Suppressor macrophage treated with lipopolysaccharide for 4 hours (primary cell): ENCODE data around the gene PCNX3.
A peak's percentile ranks its signal among the peaks of the same experiment; 100 is the strongest.

Experiments
- DNase-seq: peaks from one replicate; pipeline ENCODE4 v3.0.0-alpha.2; 2020

Gene PCNX3

GRCh38 chr11:65615229-65615949 is at the start of gene PCNX3:
TSS of gene PCNX3 (plus strand) at chr11:65615776. CDS start at chr11:65616312, 536 bp downstream.
- peak; percentile 100 for DNase-seq

- DNase-seq: no peak
Measured at GRCh38 chr11:65569164-65569972, 46.2 kb upstream of the PCNX3 start.

- peak; percentile 99 for DNase-seq
Measured at GRCh38 chr11:65569973-65570918, 45.3 kb upstream of the PCNX3 start, which contains the start of gene ZNRD2. TSS of gene ZNRD2 (plus strand) at chr11:65570477. CDS start at chr11:65570492, 15 bp downstream.

GRCh38 chr11:65571420-65571819 is 44.2 kb upstream of the PCNX3 start:
- no peak for DNase-seq

GRCh38 chr11:65571940-65572339 is 43.6 kb upstream of the PCNX3 start:
- no peak for DNase-seq

- DNase-seq: peak; percentile 91
Measured at GRCh38 chr11:65572356-65573051, 43.1 kb upstream of the PCNX3 start, which contains the start of gene FAM89B. TSS of gene FAM89B (plus strand) at chr11:65572538. CDS start at chr11:65572670, 132 bp downstream.

GRCh38 chr11:65573391-65574079 is 42.0 kb upstream of the PCNX3 start:
- DNase-seq: no peak

GRCh38 chr11:65574109-65574810 is 41.3 kb upstream of the PCNX3 start:
- DNase-seq: peak; percentile 99

GRCh38 chr11:65574811-65575567 is 40.6 kb upstream of the PCNX3 start:
- no peak for DNase-seq

- peak; percentile 88 for DNase-seq
Measured at GRCh38 chr11:65575568-65576231, 39.9 kb upstream of the PCNX3 start, which contains the start of gene EHBP1L1. TSS of gene EHBP1L1 (plus strand) at chr11:65576053. CDS start at chr11:65576303, 250 bp downstream.

GRCh38 chr11:65576232-65576866 is 39.2 kb upstream of the PCNX3 start:
- DNase-seq: peak; percentile 29

GRCh38 chr11:65576867-65577755 is 38.5 kb upstream of the PCNX3 start:
- peak; percentile 96 for DNase-seq

- no peak for DNase-seq
Measured at GRCh38 chr11:65577756-65578109, 37.8 kb upstream of the PCNX3 start.

- no peak for DNase-seq
Measured at GRCh38 chr11:65578134-65578533, 37.4 kb upstream of the PCNX3 start.

GRCh38 chr11:65578667-65579066 is 36.9 kb upstream of the PCNX3 start:
- DNase-seq: no peak

GRCh38 chr11:65579291-65579690 is 36.3 kb upstream of the PCNX3 start:
- no peak for DNase-seq

- no peak for DNase-seq
Measured at GRCh38 chr11:65580031-65580692, 35.4 kb upstream of the PCNX3 start.
